Ishikawa (cell line): Measurements from ENCODE around the gene PLEKHH2.

ENCODE experiments used
- CEBPB ChIP-seq: IDR thresholded peaks from 2 replicates; pipeline ENCODE4 v1.6.1; 2012
- CREB1 ChIP-seq: IDR thresholded peaks from 2 replicates; pipeline ENCODE4 v1.6.1; 2012; ENCODE audit warnings: low read depth
- EGR1 ChIP-seq: IDR thresholded peaks from 2 replicates; pipeline ENCODE4 v1.6.1; 2012
- EP300 ChIP-seq: IDR thresholded peaks from 2 replicates; pipeline ENCODE4 v1.6.1; 2012; ENCODE audit warnings: borderline replicate concordance
- FOXM1 ChIP-seq: IDR thresholded peaks from 2 replicates; pipeline ENCODE4 v1.6.1; 2012; ENCODE audit warnings: low read depth, borderline replicate concordance
- MAX ChIP-seq: IDR thresholded peaks from 2 replicates; pipeline ENCODE4 v1.6.1; 2012
- NFIC ChIP-seq: IDR thresholded peaks from 2 replicates; pipeline ENCODE4 v1.6.1; 2012
- RAD21 ChIP-seq: IDR thresholded peaks from 2 replicates; pipeline ENCODE4 v1.6.1; 2012; ENCODE audit warnings: low read depth
- REST ChIP-seq: IDR thresholded peaks from 2 replicates; pipeline ENCODE4 v1.6.1; 2012; ENCODE audit warnings: low read depth, mild to moderate bottlenecking
- TAF1 ChIP-seq: IDR thresholded peaks from 2 replicates; pipeline ENCODE4 v1.6.1; 2012; ENCODE audit warnings: low read depth, mild to moderate bottlenecking
- TCF12 ChIP-seq: IDR thresholded peaks from 2 replicates; pipeline ENCODE4 v1.6.1; 2012; ENCODE audit warnings: low read depth
- TEAD4 ChIP-seq: IDR thresholded peaks from 2 replicates; pipeline ENCODE4 v1.6.1; 2012
- USF1 ChIP-seq: IDR thresholded peaks from 2 replicates; pipeline ENCODE4 v1.6.1; 2012
- YY1 ChIP-seq: IDR thresholded peaks from 2 replicates; pipeline ENCODE4 v1.6.1; 2012; ENCODE audit warnings: low read depth
- ZBTB7A ChIP-seq: IDR thresholded peaks from 2 replicates; pipeline ENCODE4 v1.6.1; 2012; ENCODE audit warnings: low read depth

Gene PLEKHH2

GRCh38 chr2:43754180-43754579 lies 117.1 kb downstream of the PLEKHH2 start:
- TF ChIP-seq RAD21 (no peak), EGR1 (no peak), TAF1 (no peak), TEAD4 (no peak), YY1 (no peak)

- TF ChIP-seq TAF1 (no peak), EP300 (no peak), CEBPB (no peak), TCF12 (no peak), EGR1 (no peak), CREB1 (no peak), MAX (no peak), FOXM1 (no peak), REST (no peak), USF1 (no peak), YY1 (no peak), ZBTB7A (no peak), RAD21 (no peak), NFIC (no peak), TEAD4 (no peak)
Measured at GRCh38 chr2:43758739-43759138, 121.7 kb downstream of the PLEKHH2 start.

GRCh38 chr2:43759195-43759594 lies 122.1 kb downstream of the PLEKHH2 start:
- TF ChIP-seq MAX (no peak), TAF1 (no peak), REST (no peak), RAD21 (no peak), CREB1 (no peak), NFIC (no peak), TCF12 (no peak)

GRCh38 chr2:43762286-43762685 lies 125.2 kb downstream of the PLEKHH2 start:
- TF ChIP-seq EP300 (no peak), NFIC (no peak), FOXM1 (no peak), EGR1 (no peak), CREB1 (no peak), YY1 (no peak), CEBPB (no peak), TEAD4 (no peak), TAF1 (no peak), REST (no peak), TCF12 (no peak), MAX (no peak)

GRCh38 chr2:43763091-43763490 lies 126.0 kb downstream of the PLEKHH2 start:
- no peak for TF ChIP-seq CREB1
- TF ChIP-seq TCF12, result no peak
- no peak for TF ChIP-seq YY1
